ENCODE results near the gene SLC1A6. TPM values are rescaled to one million over a fixed set of nuclear protein-coding genes. Genes with fewer than 3 reads are reported as not detected.

Gene SLC1A6
- polyA plus RNA-seq, 1 of the 3 experiments (the other 2 are of a cell fraction): not detected

GRCh38 chr19:14977128-14977527 is 2.5 kb downstream of the SLC1A6 start:
- no peak overlapping the region for H3K4me2 ChIP-seq
- H3K4me3 ChIP-seq (ENCODE audit: low read depth in 2 of 2, low read length in 1 of 2): no peak overlapping the region
- peaks cover 45% of the 10 kb centered on the region for H3K27me3 ChIP-seq (ENCODE audit: insufficient read depth)
- H3K9ac ChIP-seq: no peak overlapping the region
- no peaks in the 10 kb centered on the region for H3K9me2 ChIP-seq
- POLR2A ChIA-PET: no interaction called here
- no peaks in the 10 kb centered on the region for H3F3A ChIP-seq (replicated peaks; ENCODE audit: insufficient read depth)
- H3K9me3 ChIP-seq: no peaks in the 10 kb centered on the region
- no peaks in the 10 kb centered on the region for H3K79me2 ChIP-seq (ENCODE audit: insufficient read depth)
- no peak overlapping the region for H2AFZ ChIP-seq (ENCODE audit: low read depth)
- 4% methylated on average over 5 of the region's 5 CpGs for WGBS (ENCODE audit: low lambda C conversion rate)
- no peaks in the 10 kb centered on the region for H3K36me3 ChIP-seq (replicated peaks in 1 of 2; ENCODE audit: control insufficient read depth in 1 of 2, insufficient read depth in 2 of 2, low read length in 1 of 2)
- H4K20me1 ChIP-seq (ENCODE audit: insufficient read depth): no peaks in the 10 kb centered on the region
- no peak for DNase-seq
- no peaks in the 10 kb centered on the region for H3K4me1 ChIP-seq (ENCODE audit: control insufficient read depth in 1 of 2, insufficient read depth in 2 of 2, low read depth in 1 of 2, low read length in 1 of 2)
- no peak overlapping the region for H3K27ac ChIP-seq (ENCODE audit: low read depth in 2 of 2, low read length in 1 of 2)
- CTCF ChIA-PET: no interaction called here
- TF ChIP-seq EP300 (IDR thresholded peaks at IDR 0.05; ENCODE audit: borderline replicate concordance in 1 of 2, low read depth in 1 of 2, low read length in 1 of 2): no peak

- TF ChIP-seq NRF1 (IDR thresholded peaks at IDR 0.05; ENCODE audit: low read depth, low read length) (no peak), CTCF (IDR thresholded peaks at IDR 0.05) (no peak), ELF1 (IDR thresholded peaks at IDR 0.05) (no peak), GABPA (IDR thresholded peaks at IDR 0.05; ENCODE audit: low read depth) (no peak), EP300 (IDR thresholded peaks at IDR 0.05; ENCODE audit: borderline replicate concordance in 1 of 2, low read depth in 1 of 2, low read length in 1 of 2) (no peak), MXI1 (IDR thresholded peaks at IDR 0.05; ENCODE audit: low read depth, low read length) (no peak), FOXJ3 (CRISPR knock-in tag; IDR thresholded peaks at IDR 0.05) (no peak), TEAD4 (IDR thresholded peaks at IDR 0.05; ENCODE audit: borderline replicate concordance, insufficient read depth) (no peak), YY1 (IDR thresholded peaks at IDR 0.05; ENCODE audit: low read depth) (no peak)
- Histone ChIP-seq H3K9me2 (no peaks in the 10 kb centered on the region), H3K27me3 (ENCODE audit: insufficient read depth) (peaks cover 22% of the 10 kb centered on the region), H3K36me3 (replicated peaks in 1 of 2; ENCODE audit: control insufficient read depth in 1 of 2, insufficient read depth in 2 of 2, low read length in 1 of 2) (no peaks in the 10 kb centered on the region), H3K4me3 (ENCODE audit: low read depth in 2 of 2, low read length in 1 of 2) (no peak overlapping the region), H3K4me1 (ENCODE audit: control insufficient read depth in 1 of 2, insufficient read depth in 2 of 2, low read depth in 1 of 2, low read length in 1 of 2) (no peaks in the 10 kb centered on the region), H4K20me1 (ENCODE audit: insufficient read depth) (no peaks in the 10 kb centered on the region), H3K79me2 (ENCODE audit: insufficient read depth) (no peaks in the 10 kb centered on the region), H3K9ac (no peak overlapping the region), H2AFZ (ENCODE audit: low read depth) (no peak overlapping the region), H3K9me3 (no peaks in the 10 kb centered on the region), H3K27ac (ENCODE audit: low read depth in 2 of 2, low read length in 1 of 2) (no peak overlapping the region), H3K4me2 (no peak overlapping the region), H3F3A (replicated peaks; ENCODE audit: insufficient read depth) (no peaks in the 10 kb centered on the region)
- 12% methylated on average over 4 of the region's 4 CpGs for WGBS (ENCODE audit: low lambda C conversion rate)
- ChIA-PET POLR2A (no interaction called here), CTCF (no interaction called here)
- DNase-seq: no peak
Measured at GRCh38 chr19:14974488-14974887, 5.2 kb downstream of the SLC1A6 start.

- TF ChIP-seq YY1 (IDR thresholded peaks at IDR 0.05; ENCODE audit: low read depth) (no peak), REST (IDR thresholded peaks at IDR 0.05; ENCODE audit: low read depth, low read length) (no peak), CTCF (IDR thresholded peaks at IDR 0.05) (no peak), NRF1 (IDR thresholded peaks at IDR 0.05; ENCODE audit: low read depth, low read length) (no peak), SIN3A (IDR thresholded peaks at IDR 0.05; ENCODE audit: borderline replicate concordance, low read depth, low read length) (no peak), USF1 (IDR thresholded peaks at IDR 0.05; ENCODE audit: borderline replicate concordance, low read depth) (no peak)
- Histone ChIP-seq H3K9ac (no peak overlapping the region), H3K27me3 (ENCODE audit: insufficient read depth) (peaks cover 10% of the 10 kb centered on the region), H3K79me2 (ENCODE audit: insufficient read depth) (no peaks in the 10 kb centered on the region), H4K20me1 (ENCODE audit: insufficient read depth) (no peaks in the 10 kb centered on the region), H3K4me2 (no peak overlapping the region), H3K9me3 (no peaks in the 10 kb centered on the region), H3K27ac (ENCODE audit: low read depth in 2 of 2, low read length in 1 of 2) (no peak overlapping the region), H3K36me3 (replicated peaks in 1 of 2; ENCODE audit: control insufficient read depth in 1 of 2, insufficient read depth in 2 of 2, low read length in 1 of 2) (no peaks in the 10 kb centered on the region), H3K9me2 (no peaks in the 10 kb centered on the region), H3K4me1 (ENCODE audit: control insufficient read depth in 1 of 2, insufficient read depth in 2 of 2, low read depth in 1 of 2, low read length in 1 of 2) (no peaks in the 10 kb centered on the region), H3F3A (replicated peaks; ENCODE audit: insufficient read depth) (no peaks in the 10 kb centered on the region), H3K4me3 (ENCODE audit: low read depth in 2 of 2, low read length in 1 of 2) (no peak overlapping the region), H2AFZ (ENCODE audit: low read depth) (no peak overlapping the region)
- POLR2A ChIA-PET: no interaction called here
- CTCF ChIA-PET: no interaction called here
- WGBS (ENCODE audit: low lambda C conversion rate): 4% methylated on average over 18 of the region's 27 CpGs
- peak; percentile 27 for DNase-seq
Measured at GRCh38 chr19:14972676-14973075, 7.0 kb downstream of the SLC1A6 start.

Measured in SK-N-SH (cell line).